Liver (tissue), 9 donors: ENCODE data around the gene NECTIN1. TPM values are rescaled to one million over a fixed set of nuclear protein-coding genes. Genes with fewer than 3 reads are reported as not detected.

Experiments
- DNase-seq: peaks from one replicate; pipeline ENCODE4 v3.0.0-alpha.2; 2017; ENCODE audit warnings: low spot score
- H3K27ac ChIP-seq, 2 donors: one replicate each; pipeline ENCODE4 v1.7.0; 2013; ENCODE audit warnings: inconsistent platforms in 2 of 2, low read length in 2 of 2, control low read depth in 1 of 2, low read depth in 1 of 2, mild to moderate bottlenecking in 1 of 2
- H3K27me3 ChIP-seq, 4 donors: one replicate each; pipeline versions ENCODE4 v1.6.1 to v1.7.0; 2013; ENCODE audit warnings: low read length in 3 of 4, inconsistent platforms in 1 of 4, mild to moderate bottlenecking in 1 of 4, moderate library complexity in 1 of 4; ENCODE audit not compliant: control insufficient read depth in 4 of 4, insufficient read depth in 4 of 4
- H3K36me3 ChIP-seq, 4 donors: one replicate each; pipeline versions ENCODE4 v1.6.1 to v1.7.0; 2013; ENCODE audit warnings: low read length in 3 of 4, mild to moderate bottlenecking in 3 of 4, low read depth in 1 of 4, moderate library complexity in 1 of 4; ENCODE audit not compliant: control insufficient read depth in 4 of 4, insufficient read depth in 3 of 4
- H3K4me1 ChIP-seq, 4 donors: one replicate each; pipeline versions ENCODE4 v1.6.1 to v1.7.0; 2013; ENCODE audit warnings: low read length in 3 of 4, mild to moderate bottlenecking in 3 of 4, moderate library complexity in 1 of 4; ENCODE audit not compliant: control insufficient read depth in 4 of 4, insufficient read depth in 4 of 4
- H3K4me3 ChIP-seq, 3 donors: one replicate each; pipeline versions ENCODE4 v1.6.1 to v1.7.0; 2013; ENCODE audit warnings: low read length in 3 of 3, control low read depth in 1 of 3, low read depth in 1 of 3, mild to moderate bottlenecking in 1 of 3
- H3K9ac ChIP-seq, 2 donors: one replicate each; pipeline ENCODE4 v1.7.0; 2013; ENCODE audit warnings: low read length in 2 of 2, mild to moderate bottlenecking in 2 of 2, moderate library complexity in 2 of 2, control low read depth in 1 of 2, low read depth in 1 of 2
- H3K9me3 ChIP-seq, 4 donors: one replicate each; pipeline versions ENCODE4 v1.6.1 to v1.7.0; 2013; ENCODE audit warnings: low read length in 3 of 4; ENCODE audit not compliant: control insufficient read depth in 4 of 4
- ATF3 ChIP-seq: IDR thresholded peaks from 2 replicates; pipeline ENCODE4 v1.6.1; 2016; ENCODE audit warnings: antibody characterized with exemption
- EGR1 ChIP-seq, 2 donors: IDR thresholded peaks; 2 replicates each; pipeline ENCODE4 v1.6.1; 2016 to 2018; ENCODE audit warnings: antibody characterized with exemption in 2 of 2, low read depth in 2 of 2
- FOXA1 ChIP-seq: IDR thresholded peaks from 2 replicates; pipeline ENCODE4 v1.6.1; 2016; ENCODE audit warnings: antibody characterized with exemption
- FOXA2 ChIP-seq: IDR thresholded peaks from 2 replicates; pipeline ENCODE4 v1.6.1; 2016; ENCODE audit warnings: antibody characterized with exemption
- GABPA ChIP-seq, 2 donors: IDR thresholded peaks in 1 of 2; conservative IDR thresholded peaks in 1 of 2; 2 replicates each; pipeline ENCODE4 v1.6.1; 2016; ENCODE audit warnings: antibody characterized with exemption in 2 of 2, mild to moderate bottlenecking in 1 of 2, moderate library complexity in 1 of 2
- HNF4A ChIP-seq, 2 donors: conservative IDR thresholded peaks; 2 replicates each; pipeline ENCODE4 v1.6.1; 2016; ENCODE audit warnings: antibody characterized with exemption in 2 of 2, mild to moderate bottlenecking in 2 of 2
- HNF4G ChIP-seq: IDR thresholded peaks from 2 replicates; pipeline ENCODE4 v1.6.1; 2016; ENCODE audit warnings: antibody characterized with exemption
- JUND ChIP-seq, 2 donors: IDR thresholded peaks; 2 replicates each; pipeline ENCODE4 v1.6.1; 2016; ENCODE audit warnings: antibody characterized with exemption in 2 of 2
- MAX ChIP-seq: IDR thresholded peaks from 2 replicates; pipeline ENCODE4 v1.6.1; 2016; ENCODE audit warnings: antibody characterized with exemption
- NR2F2 ChIP-seq: IDR thresholded peaks from 2 replicates; pipeline ENCODE4 v1.6.1; 2016; ENCODE audit warnings: antibody characterized with exemption
- RAD21 ChIP-seq, 2 donors: IDR thresholded peaks; 2 replicates each; pipeline ENCODE4 v1.6.1; 2016; ENCODE audit warnings: antibody characterized with exemption in 2 of 2, mild to moderate bottlenecking in 2 of 2
- RXRA ChIP-seq, 2 donors: IDR thresholded peaks; 2 replicates each; pipeline ENCODE4 v1.6.1; 2017 to 2018; ENCODE audit warnings: antibody characterized with exemption in 2 of 2, mild to moderate bottlenecking in 1 of 2
- SP1 ChIP-seq: IDR thresholded peaks from 2 replicates; pipeline ENCODE4 v1.6.1; 2018; ENCODE audit warnings: antibody characterized with exemption, mild to moderate bottlenecking
- TAF1 ChIP-seq: conservative IDR thresholded peaks from 2 replicates; pipeline ENCODE4 v1.6.1; 2016; ENCODE audit warnings: antibody characterized with exemption, mild to moderate bottlenecking
- WGBS: extraction: QIAGEN DNeasy Blood & Tissue Kit; methylation state at CpG from one replicate; pipeline ENCODE4 v1.1.7; 2013; 5-methylcytosine and 5-hydroxymethylcytosine counted together
- polyA plus RNA-seq, 2 donors: library from polyadenylated mRNA; stranded (reverse) in 1 of 2; unstranded in 1 of 2; fragments of 200-250 nt in 1 of 2; fragments of >200 nt in 1 of 2; fragmentation: Nextera tagmentation in 1 of 2; extraction: Ambion mirVana in 1 of 2; gene quantifications; one replicate each; pipeline versions ENCODE4 v1.2.1 to v1.2.3, GENCODE V29; 2013 to 2015
- total RNA-seq, 2 donors: library from RNA; depleted of rRNA; stranded (reverse); fragments of >200 nt; gene quantifications; one replicate each; pipeline ENCODE4 v1.2.3, GENCODE V29; 2014
- TF ChIP-seq, protein P1 (sequence below): IDR thresholded peaks from 2 replicates; pipeline ENCODE4 v1.6.1; 2016; ENCODE audit warnings: antibody characterized with exemption, mild to moderate bottlenecking
- TF ChIP-seq, protein P2 (sequence below): fragments of 150-350 bp; IDR thresholded peaks from 2 replicates; pipeline ENCODE4 v1.5.1; 2017; ENCODE audit warnings: improper control_type of control experiment, low read depth, low read length; ENCODE audit not compliant: missing input control
- donor health status: healthy.
- donor health status: healthy.
- donor health status: healthy.
- donor health status: healthy.
- donor health status: healthy.

The NECTIN1 gene
- total and polyA plus RNA-seq, 4 donors = 0.69 to 7.7 (median 5.0) TPM

DNA sequence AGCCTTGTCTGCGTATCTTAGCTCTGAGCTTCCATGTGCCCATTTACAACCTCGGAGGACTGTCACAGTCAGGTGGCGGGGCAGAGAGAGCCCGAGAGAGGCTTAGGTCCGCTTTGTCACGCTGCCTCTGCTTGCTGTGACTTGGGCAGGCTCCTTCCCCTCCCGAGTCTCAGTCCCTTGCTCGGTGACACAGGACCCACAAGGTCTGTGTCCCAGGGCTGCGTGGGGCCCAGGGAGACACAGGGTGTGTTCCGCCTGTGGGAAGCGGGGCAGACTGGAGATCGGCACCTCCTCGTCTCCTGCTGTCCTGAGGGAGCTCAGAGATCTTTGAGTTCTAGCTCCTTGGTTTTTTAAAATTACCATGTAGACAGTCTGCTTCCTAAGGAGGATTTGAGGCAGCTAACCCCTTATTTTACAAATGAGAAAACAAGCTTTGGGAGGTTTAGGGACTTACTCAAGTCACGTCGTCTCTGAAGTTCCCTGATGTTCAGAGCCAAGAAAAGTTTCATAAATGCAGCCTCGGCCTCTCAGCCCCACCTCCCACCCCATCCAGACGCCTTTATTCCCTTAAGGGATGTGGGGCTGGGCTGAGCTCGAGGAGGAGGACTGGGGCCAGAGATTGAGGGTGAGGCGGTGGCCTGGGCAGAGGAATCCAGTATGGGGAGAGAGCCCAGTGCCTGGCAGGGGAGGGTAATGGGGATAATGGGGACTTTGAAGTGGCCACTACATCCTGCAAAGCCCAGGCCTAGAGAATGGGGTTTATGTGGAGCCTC, 103.6 kb downstream of the NECTIN1 start:
- H3K36me3 ChIP-seq = no peaks in the 10 kb centered on the region
- H3K4me3 ChIP-seq = no peak overlapping the region
- TF ChIP-seq MAX (no peak), FOXA1 (no peak), RAD21 (IDR thresholded peaks at IDR 0.05) (no peak), FOXA2 (no peak), ATF3 (no peak), NR2F2 (no peak), GABPA (IDR thresholded peaks at IDR 0.05 in 1 of 2, conservative IDR thresholded peaks at IDR 0.05 in 1 of 2) (no peak), HNF4G (no peak), EGR1 (IDR thresholded peaks at IDR 0.05; ENCODE audit: low read depth in 2 of 2) (no peak), RXRA (IDR thresholded peaks at IDR 0.05) (no peak), HNF4A (conservative IDR thresholded peaks at IDR 0.05) (no peak), JUND (IDR thresholded peaks at IDR 0.05) (no peak), SP1 (no peak)
- TF ChIP-seq, protein P1, sequence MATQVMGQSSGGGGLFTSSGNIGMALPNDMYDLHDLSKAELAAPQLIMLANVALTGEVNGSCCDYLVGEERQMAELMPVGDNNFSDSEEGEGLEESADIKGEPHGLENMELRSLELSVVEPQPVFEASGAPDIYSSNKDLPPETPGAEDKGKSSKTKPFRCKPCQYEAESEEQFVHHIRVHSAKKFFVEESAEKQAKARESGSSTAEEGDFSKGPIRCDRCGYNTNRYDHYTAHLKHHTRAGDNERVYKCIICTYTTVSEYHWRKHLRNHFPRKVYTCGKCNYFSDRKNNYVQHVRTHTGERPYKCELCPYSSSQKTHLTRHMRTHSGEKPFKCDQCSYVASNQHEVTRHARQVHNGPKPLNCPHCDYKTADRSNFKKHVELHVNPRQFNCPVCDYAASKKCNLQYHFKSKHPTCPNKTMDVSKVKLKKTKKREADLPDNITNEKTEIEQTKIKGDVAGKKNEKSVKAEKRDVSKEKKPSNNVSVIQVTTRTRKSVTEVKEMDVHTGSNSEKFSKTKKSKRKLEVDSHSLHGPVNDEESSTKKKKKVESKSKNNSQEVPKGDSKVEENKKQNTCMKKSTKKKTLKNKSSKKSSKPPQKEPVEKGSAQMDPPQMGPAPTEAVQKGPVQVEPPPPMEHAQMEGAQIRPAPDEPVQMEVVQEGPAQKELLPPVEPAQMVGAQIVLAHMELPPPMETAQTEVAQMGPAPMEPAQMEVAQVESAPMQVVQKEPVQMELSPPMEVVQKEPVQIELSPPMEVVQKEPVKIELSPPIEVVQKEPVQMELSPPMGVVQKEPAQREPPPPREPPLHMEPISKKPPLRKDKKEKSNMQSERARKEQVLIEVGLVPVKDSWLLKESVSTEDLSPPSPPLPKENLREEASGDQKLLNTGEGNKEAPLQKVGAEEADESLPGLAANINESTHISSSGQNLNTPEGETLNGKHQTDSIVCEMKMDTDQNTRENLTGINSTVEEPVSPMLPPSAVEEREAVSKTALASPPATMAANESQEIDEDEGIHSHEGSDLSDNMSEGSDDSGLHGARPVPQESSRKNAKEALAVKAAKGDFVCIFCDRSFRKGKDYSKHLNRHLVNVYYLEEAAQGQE = no peak
- TF ChIP-seq, protein P2, sequence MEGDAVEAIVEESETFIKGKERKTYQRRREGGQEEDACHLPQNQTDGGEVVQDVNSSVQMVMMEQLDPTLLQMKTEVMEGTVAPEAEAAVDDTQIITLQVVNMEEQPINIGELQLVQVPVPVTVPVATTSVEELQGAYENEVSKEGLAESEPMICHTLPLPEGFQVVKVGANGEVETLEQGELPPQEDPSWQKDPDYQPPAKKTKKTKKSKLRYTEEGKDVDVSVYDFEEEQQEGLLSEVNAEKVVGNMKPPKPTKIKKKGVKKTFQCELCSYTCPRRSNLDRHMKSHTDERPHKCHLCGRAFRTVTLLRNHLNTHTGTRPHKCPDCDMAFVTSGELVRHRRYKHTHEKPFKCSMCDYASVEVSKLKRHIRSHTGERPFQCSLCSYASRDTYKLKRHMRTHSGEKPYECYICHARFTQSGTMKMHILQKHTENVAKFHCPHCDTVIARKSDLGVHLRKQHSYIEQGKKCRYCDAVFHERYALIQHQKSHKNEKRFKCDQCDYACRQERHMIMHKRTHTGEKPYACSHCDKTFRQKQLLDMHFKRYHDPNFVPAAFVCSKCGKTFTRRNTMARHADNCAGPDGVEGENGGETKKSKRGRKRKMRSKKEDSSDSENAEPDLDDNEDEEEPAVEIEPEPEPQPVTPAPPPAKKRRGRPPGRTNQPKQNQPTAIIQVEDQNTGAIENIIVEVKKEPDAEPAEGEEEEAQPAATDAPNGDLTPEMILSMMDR = no peak
- H3K27ac ChIP-seq = no peak overlapping the region
- no peaks in the 10 kb centered on the region for H3K27me3 ChIP-seq
- no peak overlapping the region for H3K9ac ChIP-seq
- no peaks in the 10 kb centered on the region for H3K4me1 ChIP-seq
- WGBS = 83% methylated on average over 19 of the region's 19 CpGs
- no peak for DNase-seq
- H3K9me3 ChIP-seq = no peaks in the 10 kb centered on the region

- DNase-seq = no peak
- Histone ChIP-seq H3K36me3 (no peaks in the 10 kb centered on the region), H3K4me1 (no peaks in the 10 kb centered on the region), H3K27ac (no peak overlapping the region), H3K9ac (no peak overlapping the region), H3K27me3 (no peaks in the 10 kb centered on the region), H3K9me3 (no peaks in the 10 kb centered on the region), H3K4me3 (no peak overlapping the region)
- no peak for TF ChIP-seq FOXA1
- TF ChIP-seq TAF1 = no peak
- TF ChIP-seq RAD21 (IDR thresholded peaks at IDR 0.05) = no peak
- TF ChIP-seq, protein P1 = no peak
- TF ChIP-seq, protein P2 = no peak
- no peak for TF ChIP-seq HNF4A (conservative IDR thresholded peaks at IDR 0.05)
- no peak for TF ChIP-seq FOXA2
- TF ChIP-seq RXRA (IDR thresholded peaks at IDR 0.05) = no peak
- TF ChIP-seq NR2F2 = no peak
- TF ChIP-seq JUND (IDR thresholded peaks at IDR 0.05) = no peak
- TF ChIP-seq EGR1 (IDR thresholded peaks at IDR 0.05; ENCODE audit: low read depth in 2 of 2) = no peak
- no peak for TF ChIP-seq HNF4G
- TF ChIP-seq GABPA (IDR thresholded peaks at IDR 0.05 in 1 of 2, conservative IDR thresholded peaks at IDR 0.05 in 1 of 2) = no peak
- TF ChIP-seq SP1 = no peak
- WGBS = 94% methylated on average over 6 of the region's 6 CpGs
Observed at GRCh38 chr11:119624629-119625028, 104.4 kb downstream of the NECTIN1 start.
